GM23338 (cell line): ENCODE data around the gene HTR1D. TPM values are rescaled to one million over a fixed set of nuclear protein-coding genes. Genes with fewer than 3 reads are reported as not detected.

Source experiments
- ATAC-seq: fragments of 200-7000 bp; cut with Tn5 transposase; 3 replicates; pipeline ENCODE4 v1.9.1; 2020
- DNase-seq: peaks from one replicate; pipeline ENCODE4 v3.0.0-alpha.2; 2015; ENCODE audit warnings: low spot score
- H2AFZ ChIP-seq: fragments of 200-600 bp; sonication (generic); 2 replicates; pipeline ENCODE4 v1.8.0; 2016; ENCODE audit warnings: antibody characterized with exemption, mild to moderate bottlenecking, moderate library complexity
- H3F3A ChIP-seq: fragments of 200-600 bp; sonication (generic); replicated peaks from 2 replicates; pipeline ENCODE4 v1.8.0; 2017; ENCODE audit warnings: antibody characterized with exemption, mixed run types, low read depth
- H3K27ac ChIP-seq: fragments of 200-600 bp; sonication (generic); 2 replicates; pipeline ENCODE4 v1.6.1; 2016; ENCODE audit warnings: low read depth
- H3K27me3 ChIP-seq: fragments of 200-600 bp; sonication (generic); 2 replicates; pipeline ENCODE4 v1.8.0; 2016; ENCODE audit warnings: mild to moderate bottlenecking, mixed run types, moderate library complexity; ENCODE audit not compliant: insufficient read depth
- H3K36me3 ChIP-seq: fragments of 200-600 bp; sonication (generic); 2 replicates; pipeline ENCODE4 v1.8.0; 2016; ENCODE audit warnings: mild to moderate bottlenecking; ENCODE audit not compliant: insufficient read depth
- H3K4me1 ChIP-seq: fragments of 200-600 bp; sonication (generic); 2 replicates; pipeline ENCODE4 v1.8.0; 2016; ENCODE audit warnings: mild to moderate bottlenecking, moderate library complexity; ENCODE audit not compliant: insufficient read depth
- H3K4me2 ChIP-seq: fragments of 200-600 bp; sonication (generic); 2 replicates; pipeline ENCODE4 v1.7.1; 2017; ENCODE audit warnings: mixed run types
- H3K4me3 ChIP-seq: fragments of 200-600 bp; sonication (generic); 2 replicates; pipeline ENCODE4 v1.6.1; 2016; ENCODE audit warnings: mixed run types
- H3K79me2 ChIP-seq: fragments of 200-600 bp; sonication (generic); replicated peaks from 2 replicates; pipeline ENCODE4 v1.8.0; 2017; ENCODE audit warnings: mild to moderate bottlenecking; ENCODE audit not compliant: insufficient read depth
- H3K9me2 ChIP-seq: fragments of 200-600 bp; sonication (generic); 2 replicates; pipeline ENCODE4 v1.8.0; 2017; ENCODE audit not compliant: insufficient read depth
- H4K20me1 ChIP-seq: fragments of 200-600 bp; sonication (generic); replicated peaks from 2 replicates; pipeline ENCODE4 v1.8.0; 2017; ENCODE audit warnings: mild to moderate bottlenecking; ENCODE audit not compliant: insufficient read depth
- H3K27ac Mint-ChIP-seq: 2 replicates; pipeline ENCODE4 v1.8.0; 2020; ENCODE audit warnings: inconsistent platforms, mild to moderate bottlenecking, moderate library complexity, mixed read lengths
- H3K27me3 Mint-ChIP-seq: 3 replicates; pipeline ENCODE4 v1.8.0; 2022; ENCODE audit warnings: low read depth, mild to moderate bottlenecking, moderate library complexity, mixed read lengths, inconsistent platforms; ENCODE audit not compliant: insufficient read depth, poor library complexity
- H3K36me3 Mint-ChIP-seq: 3 replicates; pipeline ENCODE4 v1.8.0; 2021; ENCODE audit warnings: low read depth, mild to moderate bottlenecking, inconsistent platforms, moderate library complexity, mixed read lengths
- H3K4me1 Mint-ChIP-seq: 3 replicates; pipeline ENCODE4 v1.8.0; 2020; ENCODE audit warnings: mild to moderate bottlenecking, inconsistent platforms, mixed read lengths
- H3K4me3 Mint-ChIP-seq: 3 replicates; pipeline ENCODE4 v1.8.0; 2021; ENCODE audit warnings: moderate library complexity, mild to moderate bottlenecking, inconsistent platforms, mixed read lengths
- H3K9me3 Mint-ChIP-seq: 3 replicates; pipeline ENCODE4 v1.8.0; 2020; ENCODE audit warnings: moderate library complexity, mild to moderate bottlenecking, inconsistent platforms, mixed read lengths
- CREB1 ChIP-seq: fragments of 250-450 bp; sonication (Bioruptor Pico); IDR thresholded peaks from 2 replicates; pipeline ENCODE4 v1.5.0; 2020; ENCODE audit warnings: low read depth, mild to moderate bottlenecking, moderate library complexity
- ETS1 ChIP-seq: IDR thresholded peaks from 2 replicates; pipeline ENCODE4 v1.6.1; 2016; ENCODE audit warnings: antibody characterized with exemption
- EZH2 ChIP-seq: fragments of 200-600 bp; sonication (generic); IDR thresholded peaks from one replicate; pipeline ENCODE4 v1.8.0; 2017; ENCODE audit warnings: antibody characterized with exemption, mild to moderate bottlenecking, low read depth; ENCODE audit not compliant: unreplicated experiment
- EZH2phosphoT487 ChIP-seq: fragments of 200-600 bp; sonication (generic); IDR thresholded peaks from one replicate; pipeline ENCODE4 v1.8.1; 2018; ENCODE audit warnings: antibody characterized with exemption; ENCODE audit not compliant: unreplicated experiment
- JUNB ChIP-seq: IDR thresholded peaks from one replicate; pipeline ENCODE4 v1.6.1; 2016; ENCODE audit warnings: antibody characterized with exemption; ENCODE audit not compliant: unreplicated experiment
- NANOG ChIP-seq: IDR thresholded peaks from 2 replicates; pipeline ENCODE4 v1.6.1; 2016; ENCODE audit warnings: antibody characterized with exemption, borderline replicate concordance
- POLR2AphosphoS5 ChIP-seq: IDR thresholded peaks from 2 replicates; pipeline ENCODE4 v1.6.1; 2016; ENCODE audit warnings: antibody characterized with exemption, low read depth
- STAT1 ChIP-seq: IDR thresholded peaks from one replicate; pipeline ENCODE4 v1.6.1; 2016; ENCODE audit warnings: antibody characterized with exemption; ENCODE audit not compliant: unreplicated experiment
- ZNF114 ChIP-seq: fragments of 250-450 bp; sonication (Bioruptor Pico); IDR thresholded peaks from 2 replicates; pipeline ENCODE4 v1.5.0; 2020; ENCODE audit warnings: mild to moderate bottlenecking, moderate library complexity
- ZNF331 ChIP-seq: fragments of 250-450 bp; sonication (Bioruptor Pico); IDR thresholded peaks from 2 replicates; pipeline ENCODE4 v1.5.0; 2020; ENCODE audit warnings: low read depth, mild to moderate bottlenecking, moderate library complexity
- polyA plus RNA-seq: library from polyadenylated mRNA; unstranded; fragments of >200 nt; fragmentation: Nextera tagmentation; extraction: Ambion mirVana; gene quantifications from 2 replicates; pipeline ENCODE4 v1.2.1, GENCODE V29; 2016
- total RNA-seq: library from RNA; depleted of rRNA; stranded (reverse); fragments of >200 nt; shearing (Covaris generic); gene quantifications from 2 replicates; pipeline ENCODE4 v1.2.3, GENCODE V29; 2014
- TF ChIP-seq, protein P1 (sequence below): IDR thresholded peaks from one replicate; pipeline ENCODE4 v1.6.1; 2018; ENCODE audit warnings: antibody characterized with exemption; ENCODE audit not compliant: unreplicated experiment
- TF ChIP-seq, protein P2 (sequence below), 2 experiments: fragments of 200-600 bp in 1 of 2; sonication (generic) in 1 of 2; conservative IDR thresholded peaks; 2 replicates each; pipeline versions ENCODE4 v1.5.1 to v1.6.1; 2016 to 2017; ENCODE audit warnings: antibody characterized with exemption in 2 of 2, low read depth in 2 of 2, mild to moderate bottlenecking in 2 of 2, moderate library complexity in 1 of 2

Gene HTR1D
- total and polyA plus RNA-seq, 2 experiments from 2014 or later, result 2.4 to 4.1 TPM

- TF ChIP-seq, protein P1, sequence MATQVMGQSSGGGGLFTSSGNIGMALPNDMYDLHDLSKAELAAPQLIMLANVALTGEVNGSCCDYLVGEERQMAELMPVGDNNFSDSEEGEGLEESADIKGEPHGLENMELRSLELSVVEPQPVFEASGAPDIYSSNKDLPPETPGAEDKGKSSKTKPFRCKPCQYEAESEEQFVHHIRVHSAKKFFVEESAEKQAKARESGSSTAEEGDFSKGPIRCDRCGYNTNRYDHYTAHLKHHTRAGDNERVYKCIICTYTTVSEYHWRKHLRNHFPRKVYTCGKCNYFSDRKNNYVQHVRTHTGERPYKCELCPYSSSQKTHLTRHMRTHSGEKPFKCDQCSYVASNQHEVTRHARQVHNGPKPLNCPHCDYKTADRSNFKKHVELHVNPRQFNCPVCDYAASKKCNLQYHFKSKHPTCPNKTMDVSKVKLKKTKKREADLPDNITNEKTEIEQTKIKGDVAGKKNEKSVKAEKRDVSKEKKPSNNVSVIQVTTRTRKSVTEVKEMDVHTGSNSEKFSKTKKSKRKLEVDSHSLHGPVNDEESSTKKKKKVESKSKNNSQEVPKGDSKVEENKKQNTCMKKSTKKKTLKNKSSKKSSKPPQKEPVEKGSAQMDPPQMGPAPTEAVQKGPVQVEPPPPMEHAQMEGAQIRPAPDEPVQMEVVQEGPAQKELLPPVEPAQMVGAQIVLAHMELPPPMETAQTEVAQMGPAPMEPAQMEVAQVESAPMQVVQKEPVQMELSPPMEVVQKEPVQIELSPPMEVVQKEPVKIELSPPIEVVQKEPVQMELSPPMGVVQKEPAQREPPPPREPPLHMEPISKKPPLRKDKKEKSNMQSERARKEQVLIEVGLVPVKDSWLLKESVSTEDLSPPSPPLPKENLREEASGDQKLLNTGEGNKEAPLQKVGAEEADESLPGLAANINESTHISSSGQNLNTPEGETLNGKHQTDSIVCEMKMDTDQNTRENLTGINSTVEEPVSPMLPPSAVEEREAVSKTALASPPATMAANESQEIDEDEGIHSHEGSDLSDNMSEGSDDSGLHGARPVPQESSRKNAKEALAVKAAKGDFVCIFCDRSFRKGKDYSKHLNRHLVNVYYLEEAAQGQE, result no peak
- TF ChIP-seq ZNF114 (no peak), NANOG (no peak), EZH2 (no peak)
Measured at GRCh38 chr1:23215751-23216449, 1.4 kb downstream of the HTR1D start (continued).

DNA sequence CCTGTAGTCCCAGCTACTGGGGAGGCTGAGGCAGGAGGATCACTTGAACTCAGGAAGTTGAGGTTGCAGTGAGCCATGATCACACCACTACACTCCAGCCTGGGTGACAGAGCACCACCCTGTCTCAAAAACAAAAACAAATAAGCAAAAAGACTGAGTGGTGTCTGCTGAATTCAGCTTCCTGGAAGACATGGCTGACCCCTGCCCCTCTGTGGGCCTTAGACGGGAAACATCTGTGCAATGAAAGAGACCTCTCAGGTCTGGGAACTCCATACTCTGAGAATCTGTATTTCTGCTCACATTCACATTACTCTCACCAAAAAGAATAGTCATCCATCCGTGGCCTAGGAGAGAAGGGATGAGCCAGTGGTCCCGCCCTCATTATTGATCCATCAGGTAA, 2.0 kb downstream of the HTR1D start:
- Histone ChIP-seq H3K27ac (no peak overlapping the region), H3K9me2 (no peaks in the 10 kb centered on the region), H3K4me3 (0 out of 2 replicates have a peak overlapping the region, but pooled peaks have one; percentile 84), H3K27me3 (peaks cover 18% of the 10 kb centered on the region), H3K79me2 (peaks cover 8% of the 10 kb centered on the region; the same call in 1 of the 2 replicates), H3F3A (0 out of 2 replicates have a peak, but pooled peaks cover 5% of the 10 kb centered on the region), H2AFZ (no peak overlapping the region), H3K4me2 (peak overlapping the region; percentile 98; the same call in 1 of the 2 replicates), H3K4me1 (peaks cover 20% of the 10 kb centered on the region), H3K36me3 (no peaks in the 10 kb centered on the region), H4K20me1 (no peaks in the 10 kb centered on the region; the same call in 1 of the 2 replicates)
- no peak for DNase-seq
- no peak overlapping the region for H3K4me3 Mint-ChIP-seq
- no peak for ATAC-seq
- peaks cover 21% of the 10 kb centered on the region for H3K4me1 Mint-ChIP-seq
- no peaks in the 10 kb centered on the region for H3K9me3 Mint-ChIP-seq
- no peak overlapping the region for H3K27ac Mint-ChIP-seq
- H3K36me3 Mint-ChIP-seq, result no peaks in the 10 kb centered on the region
- peaks cover 21% of the 10 kb centered on the region for H3K27me3 Mint-ChIP-seq
- no peak for TF ChIP-seq STAT1
- TF ChIP-seq ZNF331 (CRISPR knock-in tag), result no peak
- no peak for TF ChIP-seq JUNB
- no peak for TF ChIP-seq CREB1 (CRISPR knock-in tag)
- TF ChIP-seq, protein P2, sequence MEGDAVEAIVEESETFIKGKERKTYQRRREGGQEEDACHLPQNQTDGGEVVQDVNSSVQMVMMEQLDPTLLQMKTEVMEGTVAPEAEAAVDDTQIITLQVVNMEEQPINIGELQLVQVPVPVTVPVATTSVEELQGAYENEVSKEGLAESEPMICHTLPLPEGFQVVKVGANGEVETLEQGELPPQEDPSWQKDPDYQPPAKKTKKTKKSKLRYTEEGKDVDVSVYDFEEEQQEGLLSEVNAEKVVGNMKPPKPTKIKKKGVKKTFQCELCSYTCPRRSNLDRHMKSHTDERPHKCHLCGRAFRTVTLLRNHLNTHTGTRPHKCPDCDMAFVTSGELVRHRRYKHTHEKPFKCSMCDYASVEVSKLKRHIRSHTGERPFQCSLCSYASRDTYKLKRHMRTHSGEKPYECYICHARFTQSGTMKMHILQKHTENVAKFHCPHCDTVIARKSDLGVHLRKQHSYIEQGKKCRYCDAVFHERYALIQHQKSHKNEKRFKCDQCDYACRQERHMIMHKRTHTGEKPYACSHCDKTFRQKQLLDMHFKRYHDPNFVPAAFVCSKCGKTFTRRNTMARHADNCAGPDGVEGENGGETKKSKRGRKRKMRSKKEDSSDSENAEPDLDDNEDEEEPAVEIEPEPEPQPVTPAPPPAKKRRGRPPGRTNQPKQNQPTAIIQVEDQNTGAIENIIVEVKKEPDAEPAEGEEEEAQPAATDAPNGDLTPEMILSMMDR (conservative IDR thresholded peaks at IDR 0.05; ENCODE audit: low read depth in 2 of 2), result no peak
- no peak for TF ChIP-seq ETS1
- TF ChIP-seq, protein P1, result no peak
- no peak for TF ChIP-seq EZH2phosphoT487
- TF ChIP-seq NANOG, result no peak
- no peak for TF ChIP-seq POLR2AphosphoS5
- no peak for TF ChIP-seq ZNF114
